GM12878 (cell line): ENCODE results near the gene TMEM186. TPM values are rescaled to one million over a fixed set of nuclear protein-coding genes. Genes with fewer than 3 reads are reported as not detected.

Experiments used
- ATAC-seq: fragments of 200-7000 bp; cut with Tn5 transposase; 3 replicates; pipeline ENCODE4 v1.9.1; 2020; ENCODE audit warnings: mild to moderate bottlenecking, moderate library complexity
- BruUV-seq: library from RNA; stranded (reverse); fragments of 400-500 nt; replicated peaks from 2 replicates; lab custom pipeline; 2021; lab: Mats Ljungman, UMichigan
- CTCF ChIA-PET: fragments of 300-600 bp; sonication (Branson Sonifier 250); formaldehyde crosslinking; extraction: SDS; loops from one replicate; lab custom pipeline; 2021; ENCODE audit warnings: inconsistent platforms; lab: Yijun Ruan, JAX
- POLR2A ChIA-PET: fragments of 350-600 bp; formaldehyde crosslinking; extraction: SDS; loops from one replicate; lab custom pipeline; 2021; ENCODE audit warnings: inconsistent platforms; lab: Charles Lee
- RAD21 ChIA-PET: fragments of 300-600 bp; sonication (Branson Sonifier 250); formaldehyde crosslinking; loops from one replicate; lab custom pipeline; 2023; ENCODE audit warnings: antibody characterized with exemption; ENCODE audit not compliant: unreplicated experiment; lab: Charles Lee
- SMC1A ChIA-PET: fragments of 300-600 bp; sonication (Branson Sonifier 250); formaldehyde crosslinking; loops from one replicate; lab custom pipeline; 2023; ENCODE audit not compliant: unreplicated experiment, uncharacterized antibody; lab: Charles Lee
- DNase-seq: peaks from one replicate; pipeline ENCODE4 v3.0.0-alpha.2; 2011; ENCODE audit warnings: low read depth, low spot score
- FAIRE-seq: peaks from 3 replicates; lab custom pipeline; 2011; peaks lifted over from hg19 to GRCh38; lab: Jason Lieb, UNC
- H2AFZ ChIP-seq: 2 replicates; pipeline ENCODE4 v1.6.0; 2011; ENCODE audit warnings: low read depth, low read length, control low read depth; ENCODE audit not compliant: control insufficient read depth
- H3K27ac ChIP-seq: 2 replicates; pipeline ENCODE4 v1.5.1; 2011; ENCODE audit warnings: control low read depth; ENCODE audit not compliant: control insufficient read depth, insufficient read depth
- H3K27me3 ChIP-seq, 2 experiments: replicated peaks in 1 of 2; 2 replicates each; pipeline versions ENCODE4 v1.6.0 to v1.6.1; 2011; ENCODE audit warnings: low read length in 1 of 2; ENCODE audit not compliant: control insufficient read depth in 2 of 2, insufficient read depth in 2 of 2
- H3K36me3 ChIP-seq, 2 experiments: 2 replicates each; pipeline ENCODE4 v1.5.1; 2011; ENCODE audit warnings: low read length in 1 of 2; ENCODE audit not compliant: control insufficient read depth in 2 of 2, insufficient read depth in 2 of 2
- H3K4me1 ChIP-seq: 2 replicates; pipeline ENCODE4 v1.6.1; 2011; ENCODE audit warnings: mild to moderate bottlenecking, low read length, moderate library complexity, mixed read lengths; ENCODE audit not compliant: control insufficient read depth, insufficient read depth
- H3K4me2 ChIP-seq: 2 replicates; pipeline ENCODE4 v1.6.0; 2011; ENCODE audit warnings: control low read depth; ENCODE audit not compliant: control insufficient read depth, insufficient read depth
- H3K4me3 ChIP-seq: fragments of 200-600 bp; sonication (generic); 2 replicates; pipeline ENCODE4 v1.5.1; 2016
- H3K79me2 ChIP-seq: 2 replicates; pipeline ENCODE4 v1.6.0; 2011; ENCODE audit warnings: low read length; ENCODE audit not compliant: control insufficient read depth, insufficient read depth
- H3K9ac ChIP-seq: 2 replicates; pipeline ENCODE4 v1.8.0; 2011; ENCODE audit warnings: low read length, control low read depth, mixed read lengths; ENCODE audit not compliant: control insufficient read depth, insufficient read depth
- H3K9me3 ChIP-seq: replicated peaks from 3 replicates; pipeline ENCODE4 v1.5.1; 2011; ENCODE audit warnings: mild to moderate bottlenecking, low read length; ENCODE audit not compliant: control insufficient read depth, insufficient read depth
- H4K20me1 ChIP-seq: 2 replicates; pipeline ENCODE4 v1.6.0; 2011; ENCODE audit not compliant: control insufficient read depth, insufficient read depth
- BACH1 ChIP-seq: fragments of 450-650 bp; IDR thresholded peaks from 2 replicates; pipeline ENCODE4 v1.6.1; 2017; ENCODE audit warnings: mild to moderate bottlenecking, borderline replicate concordance
- BHLHE40 ChIP-seq, 2 experiments: fragments of 450-650 bp in 1 of 2; IDR thresholded peaks; 2 replicates each; pipeline ENCODE4 v1.6.1; 2011 to 2017; ENCODE audit warnings: low read depth in 2 of 2, borderline replicate concordance in 1 of 2, improper control_type of control experiment in 1 of 2, low read length in 1 of 2, mild to moderate bottlenecking in 1 of 2
- FOXK2 ChIP-seq: fragments of 450-650 bp; IDR thresholded peaks from 2 replicates; pipeline ENCODE4 v1.6.1; 2017; ENCODE audit warnings: mild to moderate bottlenecking, moderate library complexity
- PBX3 ChIP-seq: IDR thresholded peaks from 2 replicates; pipeline ENCODE4 v1.6.1; 2011; ENCODE audit warnings: mild to moderate bottlenecking, low read depth, low read length, moderate library complexity; ENCODE audit not compliant: insufficient replicate concordance
- ZNF592 ChIP-seq: fragments of 450-650 bp; IDR thresholded peaks from 2 replicates; pipeline ENCODE4 v1.6.1; 2017; ENCODE audit warnings: mild to moderate bottlenecking, moderate library complexity
- WGBS: methylation state at CpG from one replicate; pipeline ENCODE4 v1.1.6; 2016; ENCODE audit warnings: low lambda C conversion rate; ENCODE audit not compliant: insufficient replicate concordance, insufficient coverage; ENCODE audit errors: missing lambda C conversion rate; 5-methylcytosine and 5-hydroxymethylcytosine counted together
- in situ Hi-C: fragments of 300-500 bp; cut with MboI; formaldehyde crosslinking; loops from 9 replicates; pipeline ENCODE4 v1.14.3; 2018; ENCODE audit warnings: mixed read lengths
- intact Hi-C: fragments of 100-400 bp; cut with micrococcal nuclease; formaldehyde crosslinking; loops from one replicate; pipeline ENCODE4 v1.14.2; 2022; ENCODE audit not compliant: unreplicated experiment
- polyA plus RNA-seq, 11 experiments: library from polyadenylated mRNA; depleted of rRNA in 4 of 11; unstranded in 6 of 11; stranded (reverse) in 5 of 11; fragments of >200 nt; fragmentation: Nextera tagmentation in 4 of 11; fragmentation: Illumina TruSeq in 1 of 11; extraction: Ambion mirVana in 4 of 11; extraction: Trizol in 1 of 11; gene quantifications; 1 replicate in 1 of 11; 2 replicates in 10 of 11; pipeline versions ENCODE4 v1.2.1 to v1.2.3, GENCODE V29; 2011 to 2016; ENCODE audit warnings: inconsistent platforms in 2 of 11, missing spikeins in 2 of 11, low read depth in 1 of 11
- total RNA-seq, 4 experiments: library from RNA; depleted of rRNA in 3 of 4; stranded (reverse); fragments of >200 nt in 3 of 4; fragmentation: Illumina TruSeq in 1 of 4; extraction: Trizol in 1 of 4; gene quantifications; 2 replicates each; pipeline versions ENCODE4 v1.2.1 to v1.2.3, GENCODE V29; 2013 to 2021
- TF ChIP-seq, protein P1 (sequence below): fragments of 450-650 bp; IDR thresholded peaks from 2 replicates; pipeline ENCODE4 v1.6.1; 2017; ENCODE audit warnings: mild to moderate bottlenecking, low read depth, inconsistent platforms; ENCODE audit not compliant: poor library complexity, severe bottlenecking
- TF ChIP-seq, protein P2 (sequence below): fragments of 150-350 bp; IDR thresholded peaks from 2 replicates; pipeline ENCODE4 v1.6.1; 2014; ENCODE audit warnings: mild to moderate bottlenecking, low read depth, low read length

Gene TMEM186
- total and polyA plus RNA-seq, 10 of the 15 experiments (the other 5 are each of a cell fraction or from before 2014, with no cell fraction given), result 10.6 to 28.9 (median 17.0) TPM

GRCh38 chr16:8767176-8767575, 30.3 kb downstream of the TMEM186 start:
- FAIRE-seq (no peak), ATAC-seq (no peak), DNase-seq (no peak)
- H3K4me1 ChIP-seq, result no peaks in the 10 kb centered on the region
- H3K27me3 ChIP-seq, result no peaks in the 10 kb centered on the region
- intact Hi-C loops (no loop called here), in situ Hi-C loops (no loop called here)
- H3K79me2 ChIP-seq, result no peaks in the 10 kb centered on the region
- no peak overlapping the region for H3K9ac ChIP-seq
- H3K4me2 ChIP-seq, result no peak overlapping the region
- WGBS, result 54% methylated on average over 8 of the region's 8 CpGs
- H3K27ac ChIP-seq, result no peak overlapping the region
- H3K9me3 ChIP-seq, result no peaks in the 10 kb centered on the region
- RAD21 ChIA-PET, result no interaction called here
- H3K36me3 ChIP-seq, result no peaks in the 10 kb centered on the region
- no peak overlapping the region for H3K4me3 ChIP-seq
- no peaks in the 10 kb centered on the region for H4K20me1 ChIP-seq
- SMC1A ChIA-PET, result no interaction called here
- no peak overlapping the region for H2AFZ ChIP-seq
- POLR2A ChIA-PET, result no interaction called here
- BruUV-seq, result no TSS peak
- no peak for TF ChIP-seq ZNF592
- TF ChIP-seq, protein P1, sequence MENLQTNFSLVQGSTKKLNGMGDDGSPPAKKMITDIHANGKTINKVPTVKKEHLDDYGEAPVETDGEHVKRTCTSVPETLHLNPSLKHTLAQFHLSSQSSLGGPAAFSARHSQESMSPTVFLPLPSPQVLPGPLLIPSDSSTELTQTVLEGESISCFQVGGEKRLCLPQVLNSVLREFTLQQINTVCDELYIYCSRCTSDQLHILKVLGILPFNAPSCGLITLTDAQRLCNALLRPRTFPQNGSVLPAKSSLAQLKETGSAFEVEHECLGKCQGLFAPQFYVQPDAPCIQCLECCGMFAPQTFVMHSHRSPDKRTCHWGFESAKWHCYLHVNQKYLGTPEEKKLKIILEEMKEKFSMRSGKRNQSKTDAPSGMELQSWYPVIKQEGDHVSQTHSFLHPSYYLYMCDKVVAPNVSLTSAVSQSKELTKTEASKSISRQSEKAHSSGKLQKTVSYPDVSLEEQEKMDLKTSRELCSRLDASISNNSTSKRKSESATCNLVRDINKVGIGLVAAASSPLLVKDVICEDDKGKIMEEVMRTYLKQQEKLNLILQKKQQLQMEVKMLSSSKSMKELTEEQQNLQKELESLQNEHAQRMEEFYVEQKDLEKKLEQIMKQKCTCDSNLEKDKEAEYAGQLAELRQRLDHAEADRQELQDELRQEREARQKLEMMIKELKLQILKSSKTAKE, result no peak
- TF ChIP-seq PBX3, result no peak
- TF ChIP-seq BHLHE40 (IDR thresholded peaks at IDR 0.05; ENCODE audit: borderline replicate concordance in 1 of 2, low read depth in 2 of 2, low read length in 1 of 2), result no peak
- no peak for TF ChIP-seq FOXK2
- TF ChIP-seq BACH1, result no peak
- TF ChIP-seq, protein P2, sequence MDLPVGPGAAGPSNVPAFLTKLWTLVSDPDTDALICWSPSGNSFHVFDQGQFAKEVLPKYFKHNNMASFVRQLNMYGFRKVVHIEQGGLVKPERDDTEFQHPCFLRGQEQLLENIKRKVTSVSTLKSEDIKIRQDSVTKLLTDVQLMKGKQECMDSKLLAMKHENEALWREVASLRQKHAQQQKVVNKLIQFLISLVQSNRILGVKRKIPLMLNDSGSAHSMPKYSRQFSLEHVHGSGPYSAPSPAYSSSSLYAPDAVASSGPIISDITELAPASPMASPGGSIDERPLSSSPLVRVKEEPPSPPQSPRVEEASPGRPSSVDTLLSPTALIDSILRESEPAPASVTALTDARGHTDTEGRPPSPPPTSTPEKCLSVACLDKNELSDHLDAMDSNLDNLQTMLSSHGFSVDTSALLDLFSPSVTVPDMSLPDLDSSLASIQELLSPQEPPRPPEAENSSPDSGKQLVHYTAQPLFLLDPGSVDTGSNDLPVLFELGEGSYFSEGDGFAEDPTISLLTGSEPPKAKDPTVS, result no peak
- CTCF ChIA-PET, result no interaction called here
